Putamen (tissue), 1 donor: ENCODE results near the gene PLP2.

Experiments used
- DNase-seq: peaks from one replicate; pipeline ENCODE4 v3.0.0-alpha.2; 2016; ENCODE audit warnings: low spot score

PLP2 gene

DNA sequence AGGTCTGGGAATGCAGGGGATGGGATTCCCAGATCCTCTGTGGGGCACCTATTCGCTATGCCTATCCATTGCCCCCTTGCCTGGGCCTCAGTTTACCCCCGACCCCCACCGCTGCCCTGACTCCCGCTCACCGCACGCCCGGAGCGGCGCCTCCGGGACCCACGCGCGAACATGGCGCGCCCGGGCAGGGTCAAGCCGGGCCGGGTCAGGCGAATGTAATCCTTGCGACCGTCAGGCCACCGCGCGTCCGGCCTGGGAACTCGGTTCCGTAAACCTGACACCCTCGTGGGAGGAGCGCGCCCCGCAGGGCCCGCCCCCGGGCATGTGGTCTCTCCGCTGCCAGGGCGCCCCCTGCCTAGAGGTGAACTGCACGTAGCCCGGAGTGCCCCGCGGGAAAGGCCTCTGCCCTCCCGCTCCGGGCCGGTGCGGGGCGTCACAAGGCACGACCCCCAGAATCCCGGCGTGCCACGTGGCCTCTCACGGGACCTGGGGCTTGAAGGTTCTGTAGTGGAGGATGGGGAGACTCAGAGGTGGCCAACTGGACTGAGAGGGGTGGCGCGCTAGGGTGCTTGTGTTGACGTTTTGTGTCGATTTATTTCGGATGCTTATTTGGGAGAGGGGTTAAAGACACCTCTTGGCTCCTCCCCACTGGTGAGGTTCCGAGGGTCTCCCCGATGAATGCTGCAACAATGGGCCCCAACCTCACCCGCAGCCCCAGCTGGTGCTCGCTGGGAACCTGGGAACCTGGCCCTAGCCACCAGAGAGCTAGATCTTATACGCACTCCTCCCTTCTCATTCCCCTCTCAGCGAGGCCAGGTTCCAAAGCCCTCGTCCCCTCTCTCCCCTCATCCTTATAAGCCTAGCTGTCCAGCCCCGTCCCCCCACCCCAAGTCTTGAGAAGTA lies 14.7 kb downstream of the PLP2 start, which contains the start of gene PRICKLE3:
PRICKLE3 (minus strand) TSS at position 249 of the 903 bp plus-strand sequence; CDS start at position 173, 76 bp downstream.
- no peak for DNase-seq

DNA sequence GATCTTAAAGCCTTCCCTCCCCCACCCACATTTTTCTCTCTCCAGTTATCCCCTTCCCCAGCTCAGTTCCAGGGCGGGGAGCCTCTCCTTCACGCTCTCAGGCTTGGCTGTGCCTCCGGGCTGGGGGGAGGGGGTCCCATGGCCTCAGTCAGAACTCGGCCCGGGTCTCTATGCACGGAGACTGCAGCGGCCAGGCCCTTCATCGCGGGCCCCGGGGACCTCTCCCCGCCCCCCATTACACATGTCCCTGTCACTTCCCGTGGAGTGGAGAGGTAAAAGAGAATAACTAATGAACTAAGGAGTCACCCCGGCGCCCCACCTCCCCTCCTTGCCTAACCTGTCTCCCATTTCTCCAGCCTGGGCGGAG lies 15.3 kb downstream of the PLP2 start:
- DNase-seq, result no peak

DNA sequence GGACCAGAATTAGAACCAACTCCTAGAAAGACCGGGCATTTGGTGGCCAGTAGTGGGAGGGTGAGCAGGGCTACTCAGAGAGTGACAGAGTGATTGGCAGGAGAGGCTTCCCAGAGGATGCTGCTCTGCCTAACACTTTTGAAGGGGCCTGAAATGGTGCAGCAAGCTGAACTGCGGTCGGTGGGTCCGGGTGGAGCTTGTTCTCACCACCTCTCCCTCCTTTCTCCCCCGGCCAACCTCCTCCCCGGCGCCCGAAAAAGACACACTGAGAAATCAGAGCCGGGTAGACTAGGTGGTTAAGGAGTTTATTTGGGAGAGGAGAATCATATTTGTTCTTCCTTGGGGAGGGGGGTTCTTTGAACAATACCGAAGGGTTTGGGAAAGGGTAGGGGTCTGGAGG lies 15.8 kb downstream of the PLP2 start:
- no peak for DNase-seq

DNA sequence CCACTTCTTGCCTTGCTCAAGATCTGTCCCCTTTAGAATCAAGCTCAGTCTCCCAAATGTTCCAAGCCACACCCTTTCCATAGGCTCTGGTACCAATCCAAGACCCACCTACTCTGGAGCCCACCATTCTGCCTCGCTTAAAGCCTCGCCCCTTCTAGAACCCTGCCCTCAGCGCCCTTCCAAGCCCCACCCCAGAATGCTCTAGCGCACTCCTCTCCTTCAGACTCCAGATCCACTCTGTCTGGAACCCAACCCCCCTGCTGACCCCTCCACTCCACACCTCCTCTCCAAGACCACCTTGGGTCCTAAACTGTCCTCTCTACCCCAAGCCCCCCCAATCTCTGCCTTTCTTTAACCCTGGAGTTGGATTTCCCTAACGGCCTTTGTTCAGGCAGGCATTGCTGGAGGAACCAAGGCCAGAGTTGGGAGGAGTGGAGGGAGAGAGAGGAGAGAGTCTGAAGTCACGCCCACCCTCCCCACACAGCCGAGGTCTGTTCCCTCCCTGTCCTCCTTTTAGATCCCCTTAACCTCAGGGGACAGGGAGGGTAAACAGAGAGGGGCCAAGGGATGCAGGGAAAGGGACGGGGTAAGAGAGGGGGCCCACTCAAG lies 16.9 kb downstream of the PLP2 start:
- no peak for DNase-seq

DNA sequence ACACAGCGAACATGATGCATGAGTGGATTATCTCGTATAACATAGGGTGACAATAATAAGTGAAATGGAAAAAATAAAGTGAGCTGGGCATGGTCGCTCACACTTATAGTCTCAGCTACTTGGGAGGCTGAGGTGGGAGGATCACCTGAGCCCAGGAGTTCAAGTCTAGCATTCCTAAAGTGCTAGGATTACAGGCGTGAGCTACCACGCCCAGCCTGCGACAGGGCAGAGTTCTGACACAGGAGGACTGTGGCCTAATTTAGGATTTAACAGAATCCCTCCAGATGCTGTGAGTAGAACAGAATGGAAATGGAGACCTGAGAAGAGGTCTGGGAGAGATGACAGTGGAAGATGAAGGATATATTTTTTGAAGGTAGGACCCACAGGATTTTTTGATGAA lies 17.9 kb downstream of the PLP2 start:
- DNase-seq, result no peak

DNA sequence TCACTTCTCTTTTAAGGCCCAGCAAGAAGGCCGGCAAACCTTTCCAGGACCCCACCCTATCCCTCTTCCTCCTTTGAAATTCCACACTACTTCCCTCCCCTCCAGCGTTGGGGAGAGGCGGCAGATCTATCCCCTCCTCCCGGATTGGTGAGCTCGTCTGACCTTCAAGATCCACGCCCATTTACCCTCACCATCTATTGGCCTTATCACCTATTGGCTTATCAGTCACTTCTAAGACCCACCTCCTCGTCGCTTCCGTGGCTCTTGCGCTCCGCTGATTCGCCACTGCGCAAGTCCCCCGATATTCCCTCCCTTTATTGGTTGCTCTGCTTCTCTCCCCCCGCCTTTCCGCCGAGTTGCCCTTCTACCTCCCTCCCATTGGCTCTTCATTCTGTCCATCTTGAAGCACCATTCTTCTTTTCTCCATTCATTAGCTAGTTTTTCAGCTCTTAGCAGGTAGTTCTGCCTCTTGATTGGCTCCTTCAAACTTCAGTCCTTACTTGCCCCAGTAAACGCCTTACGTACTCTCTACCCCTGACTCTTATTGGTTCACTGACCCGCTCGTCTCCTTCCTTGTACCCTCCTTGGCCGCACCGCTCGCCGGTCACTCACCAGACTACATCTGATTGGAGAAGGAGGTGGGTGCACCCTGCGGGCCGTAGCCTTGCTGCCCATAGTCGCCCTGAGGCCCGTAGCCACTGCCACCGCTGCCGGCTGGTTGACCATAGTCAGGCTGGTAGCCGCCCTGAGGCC lies 19.3 kb downstream of the PLP2 start:
- peak; percentile 98 for DNase-seq

DNA sequence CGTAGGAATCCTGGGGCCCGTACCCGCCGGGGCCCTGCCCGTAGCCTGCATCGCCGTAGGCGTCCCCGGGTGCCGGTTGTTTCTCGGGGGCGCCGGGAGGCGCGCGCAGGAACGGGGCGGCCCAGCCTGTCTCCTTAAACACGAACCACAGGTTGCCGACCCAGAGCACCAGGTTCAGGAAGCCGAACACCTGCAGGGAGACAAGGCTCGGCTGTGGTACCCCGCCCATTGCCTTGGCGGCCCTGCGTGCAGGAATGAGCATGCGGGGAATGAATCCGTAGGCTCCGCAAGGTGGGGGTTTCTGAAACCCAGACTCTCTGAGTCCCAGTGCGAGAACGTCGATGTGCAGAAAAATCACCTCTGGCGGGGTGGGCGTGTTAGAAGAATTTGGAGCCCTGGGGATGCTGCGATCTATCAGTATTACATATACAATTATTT lies 19.9 kb downstream of the PLP2 start:
- no peak for DNase-seq

DNA sequence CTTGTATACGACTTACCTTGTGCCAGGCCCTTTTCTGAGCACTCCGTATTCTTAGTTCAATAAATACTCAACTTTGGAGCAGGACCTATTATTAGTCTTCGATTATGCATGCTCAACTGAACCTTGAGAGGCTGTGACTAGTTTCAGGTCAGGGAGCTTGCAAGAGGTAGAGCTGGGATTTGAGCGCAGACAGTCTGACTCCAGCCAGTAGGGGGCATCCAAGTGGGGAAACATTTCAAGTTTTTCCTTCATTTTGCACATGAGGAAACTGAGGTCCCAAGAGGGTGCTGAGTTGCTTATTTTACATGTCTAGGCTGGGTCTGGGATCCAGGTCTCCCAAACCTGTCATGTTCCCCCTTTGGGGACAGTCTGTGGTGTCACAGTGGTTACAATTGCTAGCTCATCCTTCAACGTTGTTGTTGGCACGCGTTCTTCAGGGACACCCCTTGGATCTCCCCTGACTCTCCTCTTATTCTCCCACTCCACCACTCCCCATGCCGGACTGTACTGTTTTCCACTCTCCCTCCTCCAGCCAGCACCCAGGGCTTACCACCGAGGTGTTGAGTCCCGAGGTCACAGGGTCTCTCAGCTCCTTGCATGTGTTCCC lies 21.1 kb downstream of the PLP2 start:
- DNase-seq, result no peak

DNA sequence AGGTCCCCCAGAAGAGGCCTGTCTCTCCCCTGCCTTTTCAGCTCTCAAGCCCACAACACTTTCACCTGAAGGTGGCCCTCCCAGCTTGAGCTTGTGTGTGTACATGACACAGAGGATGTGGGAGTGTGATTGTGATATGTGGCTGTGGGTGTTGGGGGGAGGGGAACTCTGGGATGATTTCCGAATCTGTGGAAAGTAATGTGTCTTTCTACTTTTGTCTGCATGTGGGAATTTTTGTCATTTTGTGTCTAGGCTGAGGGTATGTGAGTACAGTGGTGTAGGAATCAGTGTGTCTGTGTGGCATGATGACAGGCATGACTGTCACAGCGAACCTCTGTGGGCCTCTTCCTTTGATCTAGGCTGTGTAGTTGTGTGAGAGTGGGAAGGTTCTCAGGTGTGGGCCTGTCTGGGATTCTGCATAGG lies 21.9 kb downstream of the PLP2 start:
- DNase-seq, result peak; percentile 45

DNA sequence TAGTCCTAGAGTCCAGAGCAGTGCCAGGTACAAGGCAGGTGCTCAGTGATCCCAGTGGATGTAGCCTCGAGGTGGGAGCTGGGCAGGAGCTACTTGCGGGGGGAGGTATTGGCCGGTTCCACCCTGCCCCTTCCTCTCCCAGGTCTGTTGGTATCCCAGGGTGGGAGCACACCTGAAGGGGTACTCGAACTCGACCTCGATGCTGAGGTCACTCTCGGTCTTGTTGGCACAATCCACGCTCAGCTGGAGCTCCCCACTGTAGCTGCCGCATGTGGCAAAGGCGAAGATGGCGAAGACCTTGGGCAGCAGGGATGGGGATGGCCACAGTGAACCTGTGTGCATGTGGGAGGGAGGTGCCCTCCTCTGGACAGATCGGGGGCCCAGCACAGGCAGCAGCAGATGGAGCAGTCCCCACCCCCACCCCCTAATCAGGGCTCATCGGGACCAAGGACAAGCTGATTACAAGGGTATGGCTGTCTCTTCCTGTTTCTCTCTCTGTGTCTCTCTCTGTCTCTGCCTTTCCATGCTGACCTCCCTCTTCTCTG lies 25.9 kb downstream of the PLP2 start:
- DNase-seq, result no peak

DNA sequence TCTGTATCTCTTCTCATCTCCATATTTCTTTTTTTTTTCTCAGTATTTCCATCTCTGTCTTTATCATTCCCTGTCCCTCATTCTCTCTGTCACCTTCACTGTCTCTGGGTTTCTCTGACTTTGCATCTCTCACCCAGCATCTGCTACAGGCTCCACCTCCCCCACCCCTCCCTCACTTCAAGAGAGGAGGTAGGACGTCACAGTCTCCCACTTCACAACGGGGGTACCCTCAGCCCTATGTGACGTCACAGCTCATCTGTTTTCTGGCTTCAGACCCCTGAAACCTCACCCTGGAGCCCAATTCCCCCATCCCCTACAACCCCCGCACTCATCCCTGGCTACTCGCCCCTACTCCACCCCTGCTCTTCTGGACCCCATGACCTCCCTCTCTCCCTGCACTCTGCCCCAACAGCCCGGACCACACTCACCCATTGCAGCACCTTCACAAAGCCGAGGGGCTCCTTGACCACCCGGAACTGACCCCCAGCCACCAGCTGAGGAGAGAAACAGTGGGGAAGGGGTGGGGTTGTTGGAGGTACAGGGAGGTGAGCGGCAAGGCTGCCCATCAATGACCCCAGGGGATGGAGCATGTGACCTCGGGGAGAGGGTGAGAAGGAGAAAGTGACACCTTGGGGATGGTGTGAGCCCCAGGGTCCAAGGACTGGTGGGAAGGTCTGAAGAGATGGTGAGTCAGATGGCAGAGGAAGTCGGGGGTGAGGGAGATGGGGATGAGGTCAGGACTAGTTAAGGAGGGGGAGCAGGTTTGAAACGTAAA lies 27.0 kb downstream of the PLP2 start:
- no peak for DNase-seq

DNA sequence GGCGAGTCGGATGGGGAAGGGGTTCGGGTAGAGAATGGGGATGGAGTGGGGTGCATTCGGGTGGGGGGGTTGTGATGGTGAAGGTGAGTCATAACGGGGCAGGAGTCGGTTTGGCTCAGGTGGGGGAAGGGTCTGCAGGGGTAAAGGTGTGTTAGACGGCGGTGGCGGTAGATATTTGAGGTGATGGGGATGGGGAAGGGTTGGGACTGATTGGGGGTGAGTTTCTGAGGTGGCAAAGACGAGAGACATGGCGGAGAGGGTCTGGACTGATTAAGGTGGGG lies 27.6 kb downstream of the PLP2 start:
- DNase-seq, result no peak

DNA sequence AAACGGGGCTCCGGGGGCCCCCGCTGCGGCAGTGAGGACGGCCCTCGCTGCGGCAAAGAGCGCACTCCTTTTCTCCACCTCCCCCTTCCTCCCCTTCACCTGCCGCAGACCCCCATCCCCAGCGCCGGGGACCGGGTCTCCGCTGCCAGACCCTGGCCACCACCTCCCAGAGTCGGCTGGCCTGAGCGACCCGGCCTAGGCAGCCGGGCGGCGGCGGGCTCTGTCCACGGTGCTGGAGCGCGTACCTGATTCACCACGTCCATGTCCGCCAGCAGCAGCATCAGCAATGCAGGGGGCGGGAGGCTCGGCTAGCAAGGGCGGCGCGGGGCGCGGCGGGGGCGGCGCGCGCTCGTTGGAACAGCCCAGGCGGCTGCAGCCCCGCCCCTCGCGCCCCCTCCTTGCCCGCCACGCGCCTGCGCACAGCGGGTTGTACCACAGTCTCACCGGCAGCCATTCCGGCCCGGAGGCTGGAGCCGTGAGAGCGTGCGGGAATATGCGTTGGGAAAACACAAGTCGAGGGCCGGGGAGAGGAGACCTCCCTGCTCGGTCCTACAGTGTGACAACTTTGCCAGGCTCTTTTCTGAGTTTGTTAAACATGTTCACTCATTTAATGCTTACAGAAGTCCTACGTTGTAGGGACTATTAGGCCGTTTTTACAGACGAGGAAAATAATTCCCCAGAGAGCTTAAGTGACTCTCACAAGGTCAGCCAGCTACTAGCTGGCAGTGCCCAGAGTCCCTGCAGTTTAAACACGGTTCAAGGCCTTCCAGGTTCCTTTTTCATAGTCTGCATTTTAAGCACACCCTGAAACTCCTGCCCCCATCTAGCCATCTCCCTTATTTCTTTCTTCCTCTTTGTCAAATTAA lies 28.4 kb downstream of the PLP2 start, which contains the start of gene SYP:
SYP (minus strand) TSS at position 288 of the 866 bp plus-strand sequence; CDS start at position 281, 7 bp downstream.
- DNase-seq, result peak; percentile 80

DNA sequence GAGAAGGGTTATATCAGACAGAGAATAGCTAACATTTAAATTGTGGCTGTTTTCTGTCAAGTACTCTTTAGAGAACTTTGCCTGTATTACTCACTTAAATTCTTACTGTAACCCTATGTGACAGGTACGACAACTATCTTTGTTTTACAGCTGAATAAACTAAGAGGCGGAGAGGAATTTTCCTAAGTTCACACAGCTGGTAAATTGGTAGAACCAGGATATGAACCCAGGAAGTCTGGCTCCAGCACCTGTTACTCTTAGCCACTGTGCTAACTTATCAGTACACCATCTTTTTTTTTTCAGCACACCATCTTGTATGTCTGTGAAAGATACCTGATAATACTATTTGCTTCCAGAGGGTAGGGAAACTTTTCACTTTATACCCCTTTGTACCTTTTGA lies 30.3 kb downstream of the PLP2 start:
- DNase-seq, result no peak

DNA sequence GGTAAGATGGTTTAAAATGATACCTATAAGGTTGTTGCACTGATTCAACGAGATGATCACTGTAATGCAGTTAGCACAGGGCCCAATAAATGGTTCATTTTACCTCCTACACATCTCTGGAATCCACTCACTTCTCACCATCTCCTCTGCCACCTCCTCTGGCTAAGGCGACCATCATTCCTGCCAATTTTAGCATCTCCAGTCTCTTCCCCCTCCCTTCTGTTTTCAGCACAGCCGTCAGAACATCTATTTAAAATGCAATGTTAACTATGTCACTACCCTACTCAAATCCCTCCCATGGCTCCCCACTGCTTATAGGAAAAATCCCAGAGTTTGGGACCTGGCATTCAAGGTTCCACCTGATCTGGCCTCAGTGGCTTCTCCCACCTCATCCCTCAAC lies 31.8 kb downstream of the PLP2 start:
- peak; percentile 39 for DNase-seq

DNA sequence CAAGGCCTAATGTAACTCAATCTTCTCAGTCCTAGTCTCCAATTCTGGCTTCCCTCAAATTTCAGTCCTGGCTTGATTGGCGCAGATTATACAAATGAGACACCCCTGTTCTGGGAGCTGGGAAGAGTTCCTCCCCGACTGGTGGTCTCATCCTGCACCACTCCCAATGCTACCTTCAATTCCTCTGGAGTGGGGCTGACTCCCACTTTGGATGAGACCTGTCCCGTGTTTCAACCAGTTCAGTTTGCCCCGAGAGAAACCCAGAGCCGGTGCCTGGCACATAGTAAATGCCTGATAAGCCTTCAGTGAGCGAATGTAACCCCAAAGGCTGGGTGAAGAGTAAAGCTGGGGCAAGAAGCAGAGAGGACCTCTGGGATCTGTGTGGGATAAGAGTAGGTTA lies 32.3 kb downstream of the PLP2 start:
- DNase-seq, result no peak

DNA sequence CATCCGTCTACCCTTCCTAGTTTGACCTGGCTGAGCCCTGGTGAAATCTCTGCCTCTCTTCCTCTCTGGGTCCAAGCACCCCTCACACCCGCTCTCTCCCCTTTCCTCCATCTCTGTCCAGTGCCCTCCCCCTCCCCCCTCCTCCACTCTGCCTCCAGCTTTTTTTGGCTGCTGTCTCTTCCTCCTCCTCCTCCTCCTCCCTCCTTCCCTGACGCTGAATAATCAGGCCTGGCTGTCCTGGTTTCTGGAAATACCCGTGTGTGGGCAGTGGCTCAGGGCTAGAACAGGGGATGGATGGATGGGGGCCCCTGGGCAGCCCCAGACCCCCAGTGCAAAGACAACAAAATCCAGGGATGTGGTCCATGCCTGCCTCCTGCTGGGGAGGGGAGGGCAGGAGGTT lies 33.0 kb downstream of the PLP2 start:
- DNase-seq, result no peak

DNA sequence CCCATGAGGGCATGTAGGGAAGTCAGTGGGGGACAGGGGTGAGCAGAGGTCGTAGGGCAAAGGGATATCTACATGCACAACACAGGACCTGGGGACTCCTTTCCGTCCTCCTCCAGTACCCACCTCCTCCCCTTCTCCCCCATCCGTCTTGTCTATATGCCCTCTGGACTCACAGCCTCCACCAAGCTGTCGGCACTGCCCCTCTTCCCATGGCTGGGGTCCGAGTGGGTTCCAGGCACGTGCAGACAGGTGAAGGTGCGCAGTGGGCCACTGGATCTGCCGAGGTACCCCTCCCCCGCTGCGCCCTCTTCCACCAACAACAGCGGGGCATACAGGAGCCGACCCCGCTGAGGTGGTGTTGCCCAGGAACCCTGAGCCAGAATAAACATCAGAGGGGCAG lies 33.7 kb downstream of the PLP2 start:
- DNase-seq, result no peak

DNA sequence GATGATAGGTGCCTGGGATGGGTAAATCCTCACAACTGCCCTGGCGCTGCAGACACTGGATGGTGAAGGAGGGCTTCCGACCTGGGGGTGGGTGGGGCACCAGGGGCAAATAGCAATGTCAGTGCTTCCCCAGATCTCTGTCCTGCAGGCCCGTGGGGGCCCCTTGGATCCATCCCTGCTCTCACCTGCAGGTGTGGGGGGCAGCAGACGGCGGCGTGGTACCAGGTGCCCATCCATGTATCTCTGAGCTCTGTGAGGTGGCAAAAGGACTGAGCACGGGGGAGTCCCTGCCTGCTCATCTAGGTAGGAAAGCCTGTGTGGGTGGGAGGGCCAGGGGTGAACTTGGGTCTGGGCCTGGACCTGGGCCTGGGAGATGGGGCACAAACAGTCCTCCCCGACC lies 34.8 kb downstream of the PLP2 start:
- no peak for DNase-seq

DNA sequence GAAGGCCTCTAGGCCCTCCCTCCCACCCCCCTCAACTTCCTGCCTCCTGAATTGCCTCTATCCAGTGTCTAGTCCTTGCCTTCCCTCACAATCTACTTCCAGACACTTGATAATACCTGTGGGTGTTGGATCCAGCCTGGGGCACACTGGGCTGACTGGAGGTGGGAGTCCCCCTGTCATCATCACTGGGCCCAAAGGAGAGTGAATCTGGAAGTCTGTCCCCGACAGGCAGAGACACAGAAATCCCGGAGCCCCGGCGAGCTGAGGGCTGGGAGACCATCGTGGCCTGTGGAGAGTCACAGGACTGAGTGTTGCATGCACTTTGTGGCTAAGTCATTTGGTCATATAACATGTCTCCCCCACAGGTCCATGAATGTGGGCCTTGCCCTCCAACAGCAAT lies 36.7 kb downstream of the PLP2 start:
- no peak for DNase-seq
